Nephron progenitor cell (in vitro differentiated cells): Measurements from ENCODE around the gene PLEKHG2.

Experiments used
- DNase-seq: peaks from one replicate; pipeline ENCODE4 v3.0.0; 2021
- H3K27ac Mint-ChIP-seq: 2 replicates; pipeline ENCODE4 v1.8.0; 2021; ENCODE audit warnings: mild to moderate bottlenecking, moderate library complexity, mixed read lengths
- H3K27me3 Mint-ChIP-seq: 2 replicates; pipeline ENCODE4 v1.8.0; 2021; ENCODE audit warnings: mild to moderate bottlenecking, low read depth, mixed read lengths; ENCODE audit not compliant: poor library complexity
- H3K36me3 Mint-ChIP-seq: 2 replicates; pipeline ENCODE4 v1.8.0; 2021; ENCODE audit warnings: low read depth, mixed read lengths
- H3K4me1 Mint-ChIP-seq: 2 replicates; pipeline ENCODE4 v1.8.0; 2021; ENCODE audit warnings: mixed read lengths
- H3K4me3 Mint-ChIP-seq: 2 replicates; pipeline ENCODE4 v1.8.0; 2021; ENCODE audit warnings: mild to moderate bottlenecking, moderate library complexity, mixed read lengths
- H3K9me3 Mint-ChIP-seq: 2 replicates; pipeline ENCODE4 v1.8.0; 2021; ENCODE audit warnings: mild to moderate bottlenecking, moderate library complexity, mixed read lengths
- TF ChIP-seq, protein P1 (sequence below): fragments of 200-600 bp; sonication (generic); IDR thresholded peaks from 2 replicates; pipeline ENCODE4 v1.5.0; 2021; ENCODE audit warnings: antibody characterized with exemption

The PLEKHG2 gene

DNA sequence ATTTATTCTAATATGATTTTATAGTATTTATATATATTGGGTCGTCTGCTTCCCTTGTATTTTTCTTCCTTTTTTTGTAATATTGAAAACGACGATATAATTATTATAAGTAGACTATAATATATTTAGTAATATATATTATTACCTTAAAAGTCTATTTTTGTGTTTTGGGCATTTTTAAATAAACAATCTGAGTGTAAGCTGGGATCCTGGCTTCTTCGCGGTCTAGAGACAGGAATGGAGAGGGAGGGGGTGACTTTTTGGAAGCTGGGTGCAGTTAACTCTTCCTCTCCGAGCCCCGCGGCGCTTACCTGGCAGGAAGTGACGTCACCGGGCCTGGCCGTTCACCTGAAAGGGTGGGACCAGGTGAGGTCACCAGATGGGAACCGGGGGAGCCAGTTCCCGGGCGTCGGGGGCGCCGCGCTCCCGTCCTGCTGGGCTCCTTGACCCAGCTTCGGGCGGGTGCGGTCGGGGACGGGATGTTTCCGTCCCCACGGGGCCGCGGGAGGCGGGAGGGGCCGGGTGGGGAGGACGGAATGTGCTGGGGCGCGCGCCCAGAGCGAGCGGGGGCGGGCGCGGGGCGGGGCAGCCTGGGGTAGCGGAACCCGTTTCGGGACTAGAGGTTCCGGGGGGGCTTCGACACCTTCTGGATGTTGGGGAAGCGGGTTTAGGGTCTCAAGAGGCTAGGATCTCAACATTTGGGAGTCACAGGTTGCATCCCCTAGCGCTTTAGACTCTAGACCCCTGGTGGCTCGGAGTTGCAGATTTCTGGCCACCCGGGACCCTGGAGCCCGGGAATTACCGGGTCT, 3.1 kb upstream of the PLEKHG2 start:
- H3K36me3 Mint-ChIP-seq, result peaks cover 3% of the 10 kb centered on the region
- H3K27me3 Mint-ChIP-seq, result peaks cover 11% of the 10 kb centered on the region
- TF ChIP-seq, protein P1, sequence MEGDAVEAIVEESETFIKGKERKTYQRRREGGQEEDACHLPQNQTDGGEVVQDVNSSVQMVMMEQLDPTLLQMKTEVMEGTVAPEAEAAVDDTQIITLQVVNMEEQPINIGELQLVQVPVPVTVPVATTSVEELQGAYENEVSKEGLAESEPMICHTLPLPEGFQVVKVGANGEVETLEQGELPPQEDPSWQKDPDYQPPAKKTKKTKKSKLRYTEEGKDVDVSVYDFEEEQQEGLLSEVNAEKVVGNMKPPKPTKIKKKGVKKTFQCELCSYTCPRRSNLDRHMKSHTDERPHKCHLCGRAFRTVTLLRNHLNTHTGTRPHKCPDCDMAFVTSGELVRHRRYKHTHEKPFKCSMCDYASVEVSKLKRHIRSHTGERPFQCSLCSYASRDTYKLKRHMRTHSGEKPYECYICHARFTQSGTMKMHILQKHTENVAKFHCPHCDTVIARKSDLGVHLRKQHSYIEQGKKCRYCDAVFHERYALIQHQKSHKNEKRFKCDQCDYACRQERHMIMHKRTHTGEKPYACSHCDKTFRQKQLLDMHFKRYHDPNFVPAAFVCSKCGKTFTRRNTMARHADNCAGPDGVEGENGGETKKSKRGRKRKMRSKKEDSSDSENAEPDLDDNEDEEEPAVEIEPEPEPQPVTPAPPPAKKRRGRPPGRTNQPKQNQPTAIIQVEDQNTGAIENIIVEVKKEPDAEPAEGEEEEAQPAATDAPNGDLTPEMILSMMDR, result no peak
- no peak overlapping the region for H3K27ac Mint-ChIP-seq
- DNase-seq, result peak; percentile 66
- peaks cover 60% of the 10 kb centered on the region for H3K4me1 Mint-ChIP-seq
- H3K9me3 Mint-ChIP-seq, result no peaks in the 10 kb centered on the region
- H3K4me3 Mint-ChIP-seq, result peak overlapping the region; percentile 98

DNA sequence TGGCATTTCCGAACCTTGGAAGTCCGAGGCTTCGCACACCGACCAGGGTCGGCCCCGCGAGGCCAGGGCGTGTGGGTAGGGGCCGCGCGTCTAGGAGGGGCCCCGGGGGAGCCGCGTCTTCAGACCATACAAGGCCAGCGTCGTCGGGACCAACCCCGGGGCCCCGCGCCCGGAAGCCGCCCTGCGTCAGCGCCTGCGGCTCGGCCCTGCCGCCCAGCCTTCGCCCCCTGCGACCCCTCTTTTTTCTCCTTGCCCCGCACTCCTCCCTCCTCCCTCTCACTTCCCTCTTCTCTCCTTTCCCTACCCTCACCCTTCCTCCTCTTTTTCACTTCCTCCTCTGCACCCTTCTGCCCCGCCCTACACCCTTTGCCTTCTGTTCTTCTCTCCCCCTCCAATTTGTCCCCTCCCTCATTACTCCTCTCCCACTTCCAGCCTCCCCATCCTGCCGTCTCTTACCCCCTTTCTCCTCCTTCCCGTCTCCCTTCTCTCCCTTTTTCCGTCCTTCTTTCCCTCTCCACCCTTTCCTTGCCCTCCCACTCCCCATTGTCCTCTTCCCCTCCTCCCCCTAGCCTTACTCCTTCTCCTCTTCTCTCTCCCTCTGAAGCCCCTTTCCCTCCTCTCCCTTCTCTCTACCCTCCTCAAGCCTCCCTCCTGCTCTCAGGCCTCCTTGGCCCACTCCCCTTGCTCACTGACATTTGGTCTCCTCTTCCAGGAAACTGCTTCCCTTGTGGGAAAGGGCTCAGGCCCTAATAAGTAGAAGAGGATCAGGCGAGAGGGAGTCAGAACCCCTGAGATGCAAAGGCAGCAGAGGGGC, 2.2 kb upstream of the PLEKHG2 start:
- peak overlapping the region; percentile 37 for H3K27ac Mint-ChIP-seq

DNA sequence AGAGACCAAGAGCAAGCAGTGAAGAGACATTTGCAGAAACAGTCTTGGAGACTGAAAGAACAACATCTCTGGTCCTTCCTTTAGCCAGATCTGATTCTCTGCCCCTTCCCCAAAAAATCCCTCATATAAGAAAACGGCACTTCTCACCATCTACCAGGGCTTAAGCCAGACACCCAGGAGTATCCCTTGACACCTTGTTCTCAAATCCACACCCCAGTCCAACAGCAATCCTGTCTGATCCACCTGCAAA, 1.7 kb upstream of the PLEKHG2 start:
- peak overlapping the region; percentile 98 for H3K4me3 Mint-ChIP-seq
- no peak for DNase-seq
- TF ChIP-seq, protein P1, result no peak
- H3K36me3 Mint-ChIP-seq, result peaks cover 5% of the 10 kb centered on the region
- H3K27ac Mint-ChIP-seq, result peak overlapping the region; percentile 37
- peaks cover 67% of the 10 kb centered on the region for H3K4me1 Mint-ChIP-seq
- peaks cover 11% of the 10 kb centered on the region for H3K27me3 Mint-ChIP-seq
- H3K9me3 Mint-ChIP-seq, result no peaks in the 10 kb centered on the region

More for the DNA sequence above, 2.2 kb upstream of the PLEKHG2 start:
- Mint-ChIP-seq H3K4me1 (peaks cover 63% of the 10 kb centered on the region), H3K4me3 (peak overlapping the region; percentile 98), H3K27me3 (peaks cover 11% of the 10 kb centered on the region), H3K9me3 (no peaks in the 10 kb centered on the region), H3K36me3 (peaks cover 5% of the 10 kb centered on the region)
- TF ChIP-seq, protein P1, result no peak
- peak; percentile 59 for DNase-seq

DNA sequence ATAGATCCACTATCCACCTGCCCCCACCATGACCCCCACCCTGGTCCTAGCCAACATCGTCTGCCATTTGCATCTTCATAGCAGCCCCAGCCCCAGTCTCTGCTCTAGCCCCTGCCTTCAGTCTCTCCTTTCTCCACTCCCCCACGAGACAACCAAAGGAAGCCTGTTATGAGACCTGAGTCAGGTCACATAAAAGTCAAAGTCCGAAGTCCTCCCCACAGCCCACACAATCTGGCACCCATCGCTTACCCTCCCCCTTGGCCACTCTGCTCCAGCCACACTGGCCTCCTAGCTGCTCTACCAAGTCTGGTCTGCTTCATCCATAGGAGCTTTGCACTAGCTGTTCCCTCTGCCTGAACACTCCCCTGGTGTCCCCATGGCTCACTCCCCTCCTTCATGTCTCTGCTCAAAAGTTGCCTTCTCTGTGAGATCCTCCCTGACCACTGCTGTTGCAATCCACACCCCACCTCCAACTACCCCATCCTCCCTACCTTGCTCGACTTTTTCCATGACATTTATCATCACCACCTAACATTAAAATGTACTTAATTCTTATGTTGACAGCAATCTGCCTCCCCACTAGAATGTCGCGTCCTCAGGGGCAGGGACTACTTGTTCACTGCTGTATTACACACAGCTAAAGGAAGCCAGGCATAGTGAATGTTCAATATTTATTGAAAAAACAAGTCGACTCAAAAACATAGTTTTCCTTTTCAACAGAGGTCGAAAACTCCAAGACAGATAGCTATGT, 1.2 kb upstream of the PLEKHG2 start:
- Mint-ChIP-seq H3K4me3 (peak overlapping the region; percentile 98), H3K4me1 (peaks cover 68% of the 10 kb centered on the region), H3K27ac (peak overlapping the region; percentile 37), H3K36me3 (peaks cover 5% of the 10 kb centered on the region), H3K9me3 (no peaks in the 10 kb centered on the region), H3K27me3 (peaks cover 7% of the 10 kb centered on the region)
- no peak for DNase-seq
- TF ChIP-seq, protein P1, result no peak

DNA sequence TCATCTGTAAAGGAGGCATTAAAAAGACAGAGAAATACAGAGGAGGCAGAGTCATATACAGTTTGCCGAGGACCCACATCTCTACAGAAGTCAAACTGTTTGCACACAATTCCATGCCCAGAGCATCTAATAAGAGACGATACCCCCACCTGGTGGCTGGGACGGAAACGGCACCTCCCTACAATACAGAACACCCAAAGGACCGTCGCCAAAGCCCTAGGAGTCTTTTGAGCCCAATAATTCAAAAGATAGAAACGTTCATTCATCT, 703 bp upstream of the PLEKHG2 start:
- Mint-ChIP-seq H3K4me3 (peak overlapping the region; percentile 98), H3K36me3 (peaks cover 5% of the 10 kb centered on the region)
- peak; percentile 87 for DNase-seq

More for the DNA sequence above, 703 bp upstream of the PLEKHG2 start:
- Mint-ChIP-seq H3K4me1 (peaks cover 67% of the 10 kb centered on the region), H3K27ac (no peak overlapping the region), H3K27me3 (peaks cover 6% of the 10 kb centered on the region), H3K9me3 (no peaks in the 10 kb centered on the region)
- TF ChIP-seq, protein P1, result peak; percentile 92
